ENCODE data around the gene SMARCD1. TPM values are rescaled to one million over a fixed set of nuclear protein-coding genes. Genes with fewer than 3 reads are reported as not detected.

Gene SMARCD1
- total and polyA plus RNA-seq, 9 of the 15 experiments (the other 6 are each of a cell fraction or from before 2014, with no cell fraction given), result 0.86 to 91.7 (median 48.0) TPM

GRCh38 chr12:50079771-50080170 is 5.4 kb upstream of the SMARCD1 start:
- 12% methylated on average over 5 of the region's 5 CpGs for WGBS (ENCODE audit: insufficient coverage, low coverage, missing lambda C conversion rate)
- ChIA-PET CTCF (ENCODE audit: low intra/inter-chr PET ratio) (interaction anchor here (0.7 kb wide), 1 partner anchor 96 kb away, joined by 3 read pairs; no protein-coding TSS in a partner anchor), POLR2A (no interaction called here)
- Histone ChIP-seq H3K4me2 (ENCODE audit: insufficient read depth, low read length) (no peak overlapping the region), H3K27me3 (ENCODE audit: control insufficient read depth in 2 of 2, insufficient read depth in 2 of 2, low read length in 2 of 2) (no peaks in the 10 kb centered on the region), H3K79me2 (ENCODE audit: control insufficient read depth, insufficient read depth, low read length) (peaks cover 3% of the 10 kb centered on the region; the same call in 2 of the 3 replicates), H3K9me1 (ENCODE audit: control insufficient read depth, insufficient read depth, low read length) (peaks cover 4% of the 10 kb centered on the region), H3K4me3 (no peak overlapping the region), H4K20me1 (replicated peaks; ENCODE audit: control insufficient read depth, insufficient read depth, low read length) (no peaks in the 10 kb centered on the region), H3K9ac (ENCODE audit: insufficient read depth in 1 of 2, low read depth in 2 of 2, low read length in 2 of 2) (no peak overlapping the region), H3K36me3 (ENCODE audit: control insufficient read depth, insufficient read depth, low read length) (no peaks in the 10 kb centered on the region), H2AFZ (ENCODE audit: low read depth, low read length) (no peak overlapping the region), H3K27ac (ENCODE audit: extremely low read depth, low read depth, low read length) (no peak overlapping the region), H3K9me3 (replicated peaks; ENCODE audit: control insufficient read depth, insufficient read depth, low read depth, low read length) (no peaks in the 10 kb centered on the region), H3K4me1 (replicated peaks in 1 of 2; ENCODE audit: control insufficient read depth in 2 of 2, insufficient read depth in 2 of 2, low read length in 2 of 2) (peaks cover 6 to 14% of the 10 kb centered on the region in 2 experiments; a peak in 3 of 5 replicates)
- ATAC-seq (no peak), FAIRE-seq (no peak), DNase-seq (ENCODE audit: extremely low read depth in 1 of 4, low spot score in 3 of 4) (no peak)
- BruUV-seq (replicated peaks), result no TSS peak
- TF ChIP-seq ARID2 (IDR thresholded peaks at IDR 0.05) (no peak), EHMT2 (IDR thresholded peaks at IDR 0.05) (peak; percentile 62; the same call in 1 of the 2 replicates), HNRNPUL1 (IDR thresholded peaks at IDR 0.05; ENCODE audit: low read length) (no peak), MIER1 (IDR thresholded peaks at IDR 0.05; ENCODE audit: low read depth) (0 out of 2 replicates have a peak, but pooled peaks have one; percentile 28), MAFG (tag; conservative IDR thresholded peaks at IDR 0.05) (no peak), ID3 (CRISPR knock-in tag; IDR thresholded peaks at IDR 0.05) (no peak), ID3 (tag; IDR thresholded peaks at IDR 0.05) (no peak), ILF3 (IDR thresholded peaks at IDR 0.05; ENCODE audit: borderline replicate concordance) (no peak), HMGN3 (IDR thresholded peaks at IDR 0.05; ENCODE audit: borderline replicate concordance, extremely low read depth, insufficient read length, low read depth, low read length) (no peak)
- TF ChIP-seq, protein P1, sequence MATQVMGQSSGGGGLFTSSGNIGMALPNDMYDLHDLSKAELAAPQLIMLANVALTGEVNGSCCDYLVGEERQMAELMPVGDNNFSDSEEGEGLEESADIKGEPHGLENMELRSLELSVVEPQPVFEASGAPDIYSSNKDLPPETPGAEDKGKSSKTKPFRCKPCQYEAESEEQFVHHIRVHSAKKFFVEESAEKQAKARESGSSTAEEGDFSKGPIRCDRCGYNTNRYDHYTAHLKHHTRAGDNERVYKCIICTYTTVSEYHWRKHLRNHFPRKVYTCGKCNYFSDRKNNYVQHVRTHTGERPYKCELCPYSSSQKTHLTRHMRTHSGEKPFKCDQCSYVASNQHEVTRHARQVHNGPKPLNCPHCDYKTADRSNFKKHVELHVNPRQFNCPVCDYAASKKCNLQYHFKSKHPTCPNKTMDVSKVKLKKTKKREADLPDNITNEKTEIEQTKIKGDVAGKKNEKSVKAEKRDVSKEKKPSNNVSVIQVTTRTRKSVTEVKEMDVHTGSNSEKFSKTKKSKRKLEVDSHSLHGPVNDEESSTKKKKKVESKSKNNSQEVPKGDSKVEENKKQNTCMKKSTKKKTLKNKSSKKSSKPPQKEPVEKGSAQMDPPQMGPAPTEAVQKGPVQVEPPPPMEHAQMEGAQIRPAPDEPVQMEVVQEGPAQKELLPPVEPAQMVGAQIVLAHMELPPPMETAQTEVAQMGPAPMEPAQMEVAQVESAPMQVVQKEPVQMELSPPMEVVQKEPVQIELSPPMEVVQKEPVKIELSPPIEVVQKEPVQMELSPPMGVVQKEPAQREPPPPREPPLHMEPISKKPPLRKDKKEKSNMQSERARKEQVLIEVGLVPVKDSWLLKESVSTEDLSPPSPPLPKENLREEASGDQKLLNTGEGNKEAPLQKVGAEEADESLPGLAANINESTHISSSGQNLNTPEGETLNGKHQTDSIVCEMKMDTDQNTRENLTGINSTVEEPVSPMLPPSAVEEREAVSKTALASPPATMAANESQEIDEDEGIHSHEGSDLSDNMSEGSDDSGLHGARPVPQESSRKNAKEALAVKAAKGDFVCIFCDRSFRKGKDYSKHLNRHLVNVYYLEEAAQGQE (IDR thresholded peaks at IDR 0.05; ENCODE audit: borderline replicate concordance), result peak; percentile 77
- TF ChIP-seq, protein P1 (CRISPR knock-in tag; IDR thresholded peaks at IDR 0.05; ENCODE audit: low read depth), result no peak
- intact Hi-C loops (cut with micrococcal nuclease), result no loop called here
- in situ Hi-C loops (cut with MboI), result loop anchor here (5.0 kb wide), 1 partner anchor 98 kb away; no protein-coding TSS in a partner anchor

Measured in K562 (cell line).